GM23248 (cell line): ENCODE data around the gene GPR55. TPM values are rescaled to one million over a fixed set of nuclear protein-coding genes. Genes with fewer than 3 reads are reported as not detected.
"Not testable (repeated sequence)": the region's sequence is repeated elsewhere in the genome, so short reads cannot be mapped to it uniquely, and the experiment has no call there.

ENCODE experiments used
- DNase-seq: peaks from one replicate; pipeline ENCODE4 v3.0.0-alpha.2; 2015
- H2AFZ ChIP-seq: fragments of 200-600 bp; sonication (generic); 2 replicates; pipeline ENCODE4 v1.6.1; 2016; ENCODE audit warnings: antibody characterized with exemption
- H3F3A ChIP-seq: fragments of 200-600 bp; sonication (generic); 2 replicates; pipeline ENCODE4 v1.6.1; 2016; ENCODE audit warnings: mild to moderate bottlenecking, antibody characterized with exemption, mixed run types; ENCODE audit not compliant: insufficient read depth
- H3K27ac ChIP-seq: fragments of 200-600 bp; sonication (generic); 2 replicates; pipeline ENCODE4 v1.5.1; 2016; ENCODE audit warnings: mild to moderate bottlenecking
- H3K27me3 ChIP-seq: fragments of 200-600 bp; sonication (generic); replicated peaks from 2 replicates; pipeline ENCODE4 v1.6.1; 2016; ENCODE audit warnings: mild to moderate bottlenecking; ENCODE audit not compliant: insufficient read depth
- H3K36me3 ChIP-seq: fragments of 200-600 bp; sonication (generic); 2 replicates; pipeline ENCODE4 v1.6.1; 2016; ENCODE audit warnings: low read depth, mild to moderate bottlenecking
- H3K4me1 ChIP-seq: fragments of 200-600 bp; sonication (generic); 2 replicates; pipeline ENCODE4 v1.6.1; 2016; ENCODE audit warnings: mild to moderate bottlenecking; ENCODE audit not compliant: insufficient read depth
- H3K4me2 ChIP-seq: fragments of 200-600 bp; sonication (generic); one replicate; pipeline ENCODE4 v1.6.1; 2016; ENCODE audit warnings: mild to moderate bottlenecking; ENCODE audit not compliant: unreplicated experiment
- H3K4me3 ChIP-seq: fragments of 200-600 bp; sonication (generic); 2 replicates; pipeline ENCODE4 v1.5.1; 2016; ENCODE audit warnings: mild to moderate bottlenecking
- H3K79me2 ChIP-seq: fragments of 200-600 bp; sonication (generic); 2 replicates; pipeline ENCODE4 v1.6.1; 2016; ENCODE audit warnings: mild to moderate bottlenecking; ENCODE audit not compliant: insufficient read depth
- H3K9ac ChIP-seq: fragments of 200-600 bp; sonication (generic); 2 replicates; pipeline ENCODE4 v1.6.1; 2016; ENCODE audit warnings: mild to moderate bottlenecking
- H3K9me2 ChIP-seq: fragments of 200-600 bp; sonication (generic); 2 replicates; pipeline ENCODE4 v1.6.1; 2016; ENCODE audit warnings: mixed run types, mild to moderate bottlenecking, moderate library complexity; ENCODE audit not compliant: insufficient read depth
- H3K9me3 ChIP-seq: fragments of 200-600 bp; sonication (generic); one replicate; pipeline ENCODE4 v1.6.1; 2017; ENCODE audit warnings: low read depth
- H4K20me1 ChIP-seq: fragments of 200-600 bp; sonication (generic); 2 replicates; pipeline ENCODE4 v1.6.0; 2016; ENCODE audit not compliant: insufficient read depth
- EZH2 ChIP-seq: fragments of 200-600 bp; sonication (generic); IDR thresholded peaks from 2 replicates; pipeline ENCODE4 v1.6.1; 2018; ENCODE audit warnings: antibody characterized with exemption, mild to moderate bottlenecking; ENCODE audit not compliant: insufficient read depth, poor library complexity, severe bottlenecking
- EZH2phosphoT487 ChIP-seq: fragments of 200-600 bp; sonication (generic); IDR thresholded peaks from 2 replicates; pipeline ENCODE4 v1.6.1; 2018; ENCODE audit warnings: antibody characterized with exemption, moderate library complexity, mild to moderate bottlenecking, low read depth; ENCODE audit not compliant: insufficient read depth
- WGBS, 2 experiments: methylation state at CpG; one replicate each; pipeline ENCODE4 v1.1.6; 2015 to 2017; ENCODE audit warnings: low lambda C conversion rate in 2 of 2, low coverage in 1 of 2; ENCODE audit errors: missing lambda C conversion rate in 2 of 2; 5-methylcytosine and 5-hydroxymethylcytosine counted together
- in situ Hi-C: fragments of 300-500 bp; cut with MboI; formaldehyde crosslinking; loops from 2 replicates; pipeline ENCODE4 v1.15.0; 2020
- polyA plus RNA-seq: library from polyadenylated mRNA; unstranded; fragments of >200 nt; fragmentation: Nextera tagmentation; extraction: Ambion mirVana; gene quantifications from 2 replicates; pipeline ENCODE4 v1.2.1, GENCODE V29; 2016
- total RNA-seq: library from RNA; depleted of rRNA; stranded (reverse); fragments of >200 nt; shearing (Covaris generic); gene quantifications from 2 replicates; pipeline ENCODE4 v1.2.3, GENCODE V29; 2014

The GPR55 gene
- total and polyA plus RNA-seq, 2 experiments from 2014 or later = 0.20 TPM; not detected in 1

DNA sequence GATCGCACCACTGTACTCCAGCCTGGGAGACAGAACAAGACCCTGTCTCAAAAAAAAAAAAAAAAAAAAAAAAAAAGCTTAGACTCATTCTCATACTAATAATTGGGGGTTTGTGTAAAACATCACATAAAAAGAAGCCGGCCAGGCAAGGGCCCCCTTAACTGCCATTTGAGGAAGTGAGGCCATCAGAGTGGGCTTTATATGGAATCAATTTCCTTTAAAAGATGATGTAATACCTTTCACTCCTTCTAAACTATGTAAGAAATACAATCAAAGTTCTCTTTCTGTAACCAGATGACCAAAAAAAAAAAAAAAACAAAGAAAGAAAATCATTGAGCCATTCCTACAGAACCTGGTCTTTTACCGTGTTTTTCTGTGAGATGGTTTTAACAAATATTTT, 13.1 kb upstream of the GPR55 start:
- TF ChIP-seq EZH2phosphoT487 (no peak), EZH2 (no peak)
- in situ Hi-C loops = no loop called here
- Histone ChIP-seq H3K27me3 (no peaks in the 10 kb centered on the region), H3K27ac (no peak overlapping the region), H3K36me3 (no peaks in the 10 kb centered on the region), H3K4me2 (no peak overlapping the region), H3K9me3 (no peaks in the 10 kb centered on the region), H3K79me2 (no peaks in the 10 kb centered on the region), H3K9ac (no peak overlapping the region), H3K9me2 (no peaks in the 10 kb centered on the region), H3F3A (no peaks in the 10 kb centered on the region), H3K4me1 (no peaks in the 10 kb centered on the region), H3K4me3 (no peak overlapping the region), H2AFZ (no peak overlapping the region), H4K20me1 (no peaks in the 10 kb centered on the region)
- no peak for DNase-seq
- WGBS, 2 experiments = 43 to 62% methylated on average over 3 of the region's 3 CpGs

DNA sequence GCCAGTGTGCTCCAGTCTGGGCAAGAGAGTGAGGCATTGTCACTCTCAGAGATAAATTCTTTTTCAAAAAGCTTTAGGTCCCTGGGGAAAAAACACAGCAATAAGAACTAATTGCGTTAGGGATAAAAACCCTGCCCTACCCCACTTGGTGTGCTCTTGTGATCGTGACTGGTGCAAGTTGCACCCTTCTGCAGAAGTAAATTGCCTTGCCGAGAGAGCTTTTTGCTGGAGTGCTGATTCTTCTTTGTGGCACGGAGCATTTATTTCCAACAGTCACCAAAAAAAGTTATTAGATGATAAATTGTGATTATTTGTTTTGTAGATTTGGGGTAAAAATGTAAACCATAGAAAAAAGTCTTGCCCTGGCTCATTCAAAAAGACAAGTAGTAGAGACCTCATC, 12.3 kb upstream of the GPR55 start:
- Histone ChIP-seq H3F3A (no peaks in the 10 kb centered on the region), H3K4me2 (no peak overlapping the region), H3K79me2 (no peaks in the 10 kb centered on the region), H2AFZ (no peak overlapping the region), H3K36me3 (no peaks in the 10 kb centered on the region), H3K9me3 (no peaks in the 10 kb centered on the region), H3K9ac (no peak overlapping the region), H3K9me2 (no peaks in the 10 kb centered on the region), H3K4me3 (no peak overlapping the region), H3K27me3 (no peaks in the 10 kb centered on the region), H3K27ac (no peak overlapping the region), H4K20me1 (no peaks in the 10 kb centered on the region), H3K4me1 (0 out of 2 replicates have a peak, but pooled peaks cover 4% of the 10 kb centered on the region)
- TF ChIP-seq EZH2 (no peak), EZH2phosphoT487 (no peak)
- DNase-seq = no peak
- 46 to 53% methylated on average over 4 of the region's 4 CpGs for WGBS, 2 experiments
- in situ Hi-C loops = no loop called here

DNA sequence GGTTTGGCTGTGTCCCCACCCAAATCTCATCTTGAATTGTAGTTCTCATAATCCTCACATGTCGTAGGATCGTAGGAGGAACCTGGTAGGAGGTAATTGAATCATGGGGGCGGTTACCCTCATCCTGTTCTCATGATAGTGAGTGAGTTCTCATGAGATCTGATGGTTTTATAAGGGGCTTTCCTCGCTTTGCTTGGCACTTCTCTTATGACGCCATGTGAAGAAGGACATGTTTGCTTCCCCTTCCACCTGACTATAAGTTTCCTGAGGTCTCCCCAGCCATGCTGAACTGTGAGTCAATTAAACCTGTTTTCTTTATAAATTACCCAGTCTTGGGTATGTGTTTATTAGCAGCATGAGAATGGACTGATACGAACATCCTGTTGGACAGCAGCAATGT, 11.2 kb upstream of the GPR55 start:
- H3K27me3 ChIP-seq, H4K20me1 ChIP-seq, H3F3A ChIP-seq, H3K27ac ChIP-seq, H3K9me3 ChIP-seq, H3K79me2 ChIP-seq, H2AFZ ChIP-seq, H3K9me2 ChIP-seq, in situ Hi-C loops, H3K4me3 ChIP-seq, H3K4me2 ChIP-seq, H3K36me3 ChIP-seq, H3K4me1 ChIP-seq, H3K9ac ChIP-seq, DNase-seq: not testable (repeated sequence)
- 53 to 55% methylated on average over 6 of the region's 6 CpGs for WGBS, 2 experiments

DNA sequence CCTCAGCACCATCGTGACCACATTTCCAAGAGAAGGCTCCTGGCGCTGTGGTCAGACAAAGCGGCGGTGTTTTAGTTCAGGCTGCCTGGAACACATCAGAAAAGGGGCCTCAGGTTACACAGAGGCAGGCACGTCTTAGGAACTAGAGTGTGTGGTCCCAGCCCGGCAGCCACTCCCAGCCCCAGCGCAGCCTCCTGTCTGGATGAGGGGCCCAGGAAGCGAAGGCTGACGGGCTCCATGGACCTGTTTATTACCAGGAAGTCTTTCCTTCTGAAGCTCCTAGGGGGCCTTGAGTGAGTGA, 10.0 kb upstream of the GPR55 start:
- no peak overlapping the region for H3K4me2 ChIP-seq
- no peaks in the 10 kb centered on the region for H4K20me1 ChIP-seq
- H3K27ac ChIP-seq = no peak overlapping the region
- no peak for DNase-seq
- H2AFZ ChIP-seq = no peak overlapping the region
- 0 out of 2 replicates have a peak, but pooled peaks cover 5% of the 10 kb centered on the region for H3K4me1 ChIP-seq
- TF ChIP-seq EZH2 (no peak), EZH2phosphoT487 (no peak)
- H3F3A ChIP-seq = no peaks in the 10 kb centered on the region
- H3K27me3 ChIP-seq = no peaks in the 10 kb centered on the region
- H3K36me3 ChIP-seq = no peaks in the 10 kb centered on the region
- H3K79me2 ChIP-seq = no peaks in the 10 kb centered on the region
- H3K4me3 ChIP-seq = no peak overlapping the region
- WGBS, 2 experiments = 21 to 25% methylated on average over 9 of the region's 9 CpGs
- in situ Hi-C loops = no loop called here
- no peaks in the 10 kb centered on the region for H3K9me3 ChIP-seq
- H3K9ac ChIP-seq = no peak overlapping the region
- no peaks in the 10 kb centered on the region for H3K9me2 ChIP-seq
